ENCODE data around the gene LRP1B.

Gene LRP1B

GRCh38 chr2:140892911-140893637 is 1237.7 kb downstream of the LRP1B start:
- no peak for DNase-seq (ENCODE audit: low spot score)

- no peak for DNase-seq (ENCODE audit: low spot score)
These were observed 1238.4 kb downstream of the LRP1B start for GRCh38 chr2:140892436-140892835.

DNA sequence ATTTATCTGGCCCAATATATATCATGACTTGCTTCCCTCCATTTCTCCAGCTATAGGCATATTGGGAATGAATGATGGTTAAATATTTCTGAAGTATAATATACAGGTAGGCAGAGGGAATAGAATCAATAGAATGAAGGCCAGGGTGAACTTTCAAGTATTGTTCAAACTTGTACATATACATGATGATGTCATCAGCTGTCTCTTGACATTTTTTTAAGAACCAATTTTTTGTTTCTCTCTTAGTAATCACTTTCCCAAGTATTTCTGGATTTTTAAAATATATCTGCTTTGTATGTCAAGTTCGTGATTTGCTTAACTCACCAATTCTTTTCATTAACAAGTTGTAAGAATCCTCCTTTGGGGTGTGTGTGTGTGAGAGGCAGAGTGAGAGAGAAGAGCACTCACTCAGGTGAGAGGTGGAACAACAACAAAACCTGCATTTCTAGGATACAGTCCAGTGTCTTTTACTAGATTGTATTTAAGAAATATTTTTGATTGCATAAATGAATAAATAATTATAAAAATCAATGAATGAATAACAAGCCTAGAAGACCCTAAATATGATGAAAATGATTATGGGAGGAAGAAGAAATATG is 1239.1 kb downstream of the LRP1B start:
- DNase-seq (ENCODE audit: low spot score): no peak

DNA sequence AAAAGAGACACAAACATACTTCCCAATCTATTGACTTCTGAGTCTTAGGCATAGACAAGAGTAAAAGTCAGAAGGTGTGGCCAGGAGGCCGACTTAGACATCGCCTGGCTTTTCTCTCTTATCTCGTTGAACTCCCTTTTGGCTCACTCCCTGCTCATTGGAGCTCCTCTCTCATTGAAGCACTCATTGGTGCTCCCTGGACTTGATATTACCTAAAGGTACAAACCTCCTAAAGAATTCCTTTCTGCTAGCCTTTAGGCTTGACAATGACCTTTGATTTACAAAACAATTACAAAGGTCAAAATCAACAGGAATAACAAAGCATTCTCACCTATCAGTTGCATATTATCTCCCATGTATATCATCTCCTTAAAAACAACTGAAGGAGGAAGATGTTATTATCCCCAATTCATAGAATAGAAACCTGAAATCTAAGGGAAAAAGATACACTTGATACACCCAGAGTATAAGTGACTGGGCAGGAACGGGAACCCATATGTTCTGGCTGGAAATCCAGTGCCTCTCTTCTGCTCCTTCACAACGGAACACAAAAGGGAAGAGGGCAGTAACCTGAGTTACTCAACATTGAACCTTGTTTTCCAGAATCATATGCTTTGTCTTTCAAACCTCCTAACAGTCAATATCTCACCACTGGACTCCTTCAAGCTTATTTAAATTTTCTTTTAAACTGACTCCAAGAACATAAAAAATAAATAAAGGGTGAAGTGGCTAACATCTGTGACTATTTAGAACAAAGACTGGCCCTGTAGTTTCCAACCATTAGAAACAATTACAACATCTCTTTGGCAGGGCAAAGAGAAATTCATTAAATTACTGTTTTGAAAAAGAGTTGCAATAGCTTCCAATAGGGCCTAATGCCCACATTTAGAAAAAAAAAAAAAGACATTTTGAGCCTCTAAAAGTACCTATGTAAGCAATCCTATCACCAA is 1247.9 kb downstream of the LRP1B start:
- DNase-seq (ENCODE audit: low spot score): no peak

GRCh38 chr2:140880573-140880972 is 1250.2 kb downstream of the LRP1B start:
- no peak for DNase-seq (ENCODE audit: low spot score)

DNA sequence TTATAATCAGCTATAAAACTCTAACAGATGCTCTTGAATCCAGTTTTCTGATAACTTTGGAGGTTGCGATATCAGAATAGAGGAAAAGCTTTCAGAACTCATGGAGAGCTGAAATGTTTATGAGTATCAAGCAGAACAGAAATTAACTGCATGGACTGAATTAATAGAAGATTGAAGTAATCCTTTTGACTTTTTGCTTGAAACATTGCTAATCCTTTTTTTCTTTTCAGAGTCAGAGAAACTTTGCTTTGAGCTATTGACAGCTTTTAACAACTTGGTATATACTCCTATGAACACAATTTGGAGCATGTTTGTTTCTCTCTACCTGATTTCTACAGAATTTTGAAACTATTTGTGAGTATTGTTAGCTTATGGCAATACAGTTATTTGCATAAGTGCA is 1254.8 kb downstream of the LRP1B start:
- no peak for DNase-seq (ENCODE audit: low spot score)

- no peak for DNase-seq (ENCODE audit: low spot score)
These were observed 1256.8 kb downstream of the LRP1B start for GRCh38 chr2:140873915-140874531.

DNA sequence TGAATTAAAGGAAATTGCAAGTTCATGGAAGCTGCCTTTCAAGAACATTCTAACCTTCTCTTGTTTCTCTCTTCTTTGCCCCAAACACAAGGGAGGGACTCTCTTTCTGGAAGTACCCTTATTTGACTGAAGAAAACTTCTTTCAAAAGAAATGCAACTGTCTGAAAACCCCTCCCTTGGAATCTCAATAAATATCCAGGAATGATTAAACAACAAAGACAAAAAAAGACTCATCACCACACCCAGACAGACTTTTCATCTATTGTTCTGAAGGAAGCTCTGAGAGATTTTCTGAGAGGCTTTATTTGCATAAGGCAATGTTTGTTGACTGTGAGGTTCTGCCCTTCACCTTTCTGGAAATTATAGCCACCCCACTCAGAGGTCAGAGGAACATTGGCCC is 1260.9 kb downstream of the LRP1B start:
- no peak for DNase-seq (ENCODE audit: low spot score)

- DNase-seq (ENCODE audit: low spot score): no peak
These were observed 1261.7 kb downstream of the LRP1B start for GRCh38 chr2:140869107-140869506.

DNA sequence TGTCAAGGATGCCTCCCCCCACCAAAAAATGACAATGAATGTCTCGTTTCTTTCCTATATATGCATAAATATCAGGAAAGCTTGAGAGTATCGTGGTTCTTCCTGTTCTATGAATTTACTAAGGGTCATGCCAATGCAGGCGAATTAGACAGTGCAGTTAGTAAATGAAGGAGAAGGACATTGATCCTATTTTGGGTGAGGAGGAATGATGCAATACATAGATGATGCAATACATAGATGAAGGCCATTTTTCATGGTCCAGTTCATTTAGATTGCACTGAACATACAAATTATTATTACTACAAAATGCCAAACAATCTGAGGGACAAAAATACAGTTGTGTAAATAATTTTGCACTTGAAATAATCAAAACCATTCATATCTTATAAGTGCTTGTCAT is 1265.0 kb downstream of the LRP1B start:
- DNase-seq (ENCODE audit: low spot score): no peak

DNA sequence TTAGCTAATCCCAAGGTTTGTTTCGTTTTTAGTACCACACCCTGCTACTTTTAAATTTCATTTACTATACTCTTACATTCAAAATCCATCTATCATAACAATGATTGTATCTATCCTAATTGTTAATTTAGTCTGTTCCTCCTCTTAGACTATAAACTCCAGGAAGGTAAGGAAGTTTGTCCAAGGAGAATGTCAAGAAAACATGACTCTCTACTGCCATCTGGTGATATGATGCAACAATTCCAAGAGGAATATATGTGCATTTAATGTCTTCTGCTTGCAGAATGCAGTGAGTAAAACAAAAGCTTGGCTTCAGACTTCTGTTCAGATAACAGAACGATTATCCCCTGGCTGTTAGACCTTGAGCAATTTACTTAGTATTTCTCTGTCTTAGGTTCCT is 1267.1 kb downstream of the LRP1B start:
- DNase-seq (ENCODE audit: low spot score): peak; percentile 1

DNA sequence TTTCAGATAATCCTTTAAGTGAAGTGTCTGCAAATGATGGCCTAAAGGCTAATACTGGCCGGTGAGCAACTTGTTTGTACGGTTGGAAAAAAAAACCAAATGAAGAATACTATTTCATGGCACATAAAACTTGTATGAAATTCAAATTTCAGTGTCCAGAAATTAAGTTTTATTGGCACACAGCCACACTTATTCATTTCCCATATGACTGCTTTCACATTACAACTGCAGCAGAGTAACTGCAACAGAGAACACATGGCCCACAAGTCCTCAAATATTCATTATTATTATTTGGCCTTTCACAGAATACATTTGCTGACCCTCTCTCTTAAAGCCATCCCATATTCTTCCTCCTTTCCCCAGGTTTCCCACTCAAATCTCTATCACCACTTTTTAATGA is 1268.6 kb downstream of the LRP1B start:
- DNase-seq (ENCODE audit: low spot score): no peak

GRCh38 chr2:140861666-140862065 is 1269.2 kb downstream of the LRP1B start:
- DNase-seq (ENCODE audit: low spot score): no peak

DNA sequence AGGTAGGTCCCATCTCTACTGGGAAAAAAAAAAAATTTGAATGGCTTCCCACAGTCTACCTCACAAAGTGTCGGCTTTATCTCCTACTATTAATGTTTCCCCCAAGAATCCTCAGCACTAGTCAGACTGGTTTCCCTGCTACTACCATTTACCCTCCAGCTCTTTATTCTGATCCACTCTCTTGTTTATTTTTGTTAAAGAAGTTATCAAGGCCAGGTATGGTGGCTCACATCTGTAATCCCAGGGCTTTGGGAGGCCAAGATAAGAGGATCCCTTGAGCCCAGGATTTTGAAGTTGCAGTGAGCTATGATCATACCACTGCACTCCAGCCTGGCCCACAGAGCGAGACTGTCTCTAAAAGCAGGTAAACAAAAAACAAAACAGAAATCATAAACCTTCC is 1275.3 kb downstream of the LRP1B start:
- no peak for DNase-seq (ENCODE audit: low spot score)

- DNase-seq (ENCODE audit: low spot score): no peak
These were observed 1279.4 kb downstream of the LRP1B start for GRCh38 chr2:140851258-140851981.

GRCh38 chr2:140843186-140843585 is 1287.6 kb downstream of the LRP1B start:
- no peak for DNase-seq (ENCODE audit: low spot score)

DNA sequence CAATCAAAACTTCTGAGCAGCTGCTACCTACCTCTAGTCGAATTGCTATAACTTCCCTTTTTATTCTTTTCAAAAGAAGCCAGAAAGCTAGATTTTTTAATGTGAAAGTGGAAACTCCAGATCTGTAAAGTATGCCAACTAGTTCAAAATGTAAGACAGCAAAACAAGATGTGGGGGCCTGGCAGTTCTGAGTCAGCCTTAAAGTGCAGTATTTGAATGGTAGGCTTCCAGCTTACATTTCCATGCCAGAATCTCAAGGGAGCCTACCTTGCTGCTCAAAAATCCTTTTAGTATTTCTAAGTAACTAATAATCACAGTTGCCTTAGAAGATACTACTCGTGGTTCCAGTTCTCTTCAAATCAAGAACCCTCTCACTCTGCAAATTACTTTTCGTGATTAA is 1288.7 kb downstream of the LRP1B start:
- no peak for DNase-seq (ENCODE audit: low spot score)

GRCh38 chr2:140841141-140841540 is 1289.7 kb downstream of the LRP1B start:
- no peak for DNase-seq (ENCODE audit: low spot score)

- DNase-seq (ENCODE audit: low spot score): no peak
These were observed 1294.0 kb downstream of the LRP1B start for GRCh38 chr2:140836826-140837225.

DNA sequence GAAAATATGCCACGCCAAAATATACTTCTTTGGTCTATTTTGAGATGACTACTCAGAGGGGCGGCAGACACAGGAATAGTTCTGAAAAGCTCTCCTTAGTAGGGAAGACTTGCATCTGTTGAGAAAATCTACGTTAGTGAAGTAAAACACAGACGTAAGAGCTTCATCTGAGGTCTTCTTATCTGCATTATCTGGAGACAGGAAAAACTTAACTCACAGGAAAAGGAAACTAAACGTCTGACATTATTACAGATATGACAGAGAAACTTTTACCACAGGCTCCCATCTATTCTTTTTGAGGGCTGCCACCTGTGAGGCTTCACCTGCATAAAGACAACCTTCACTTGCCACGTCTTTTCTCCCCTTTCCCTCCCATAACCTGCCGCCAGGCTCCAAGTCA is 1295.7 kb downstream of the LRP1B start:
- DNase-seq (ENCODE audit: low spot score): no peak

GRCh38 chr2:140814141-140814540 is 1316.7 kb downstream of the LRP1B start:
- no peak for DNase-seq (ENCODE audit: low spot score)

DNA sequence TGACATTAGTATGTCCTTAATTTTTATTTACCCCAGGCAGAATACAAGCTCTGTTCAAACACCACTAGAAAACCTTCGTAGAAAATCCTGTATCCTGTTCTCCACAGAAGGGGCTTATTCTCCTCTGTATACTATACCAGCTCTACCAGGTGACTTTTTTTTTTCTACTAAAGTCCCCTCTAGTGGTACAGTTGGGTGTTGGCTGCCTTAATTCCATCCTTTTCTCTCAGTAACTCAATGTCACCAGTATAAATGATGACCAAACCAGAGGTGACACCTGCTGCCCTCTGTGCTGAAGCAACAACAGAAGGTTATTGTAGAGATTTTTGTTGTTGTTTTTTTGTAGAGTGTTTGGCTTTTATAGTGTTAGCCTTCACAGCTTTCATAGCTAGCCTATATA is 1322.0 kb downstream of the LRP1B start:
- DNase-seq (ENCODE audit: low spot score): no peak
